HG02588 (cell line): ENCODE results near the gene RRM2.

Experiments used
- ATAC-seq: cut with Tn5 transposase; IDR thresholded peaks from one replicate; pipeline ENCODE4 v1.9.1; 2021; ENCODE audit warnings: mild to moderate bottlenecking, moderate library complexity; ENCODE audit not compliant: unreplicated experiment

The RRM2 gene

GRCh38 chr2:10150436-10150835 is 27.9 kb downstream of the RRM2 start:
- ATAC-seq: no peak

DNA sequence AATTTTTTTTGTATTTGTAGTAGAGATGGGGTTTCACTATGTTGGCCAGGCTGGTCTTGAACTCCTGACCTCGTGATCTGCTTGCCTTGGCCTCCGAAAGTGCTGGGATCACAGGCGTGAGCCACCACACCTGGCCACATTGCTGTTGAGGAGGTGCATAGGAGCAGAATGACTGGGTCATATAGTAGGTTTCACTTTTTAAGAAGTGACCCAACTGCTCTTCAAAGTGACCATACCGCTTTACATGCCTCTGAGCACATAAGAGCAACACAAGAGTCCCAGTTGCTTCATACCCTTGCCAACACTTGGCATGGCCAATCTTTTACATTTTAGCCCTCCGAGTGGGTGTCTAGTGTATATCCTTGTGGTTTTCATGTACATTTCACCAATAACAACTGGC is 28.9 kb downstream of the RRM2 start:
- no peak for ATAC-seq

- no peak for ATAC-seq
These were observed 34.8 kb downstream of the RRM2 start for GRCh38 chr2:10157293-10157692.

GRCh38 chr2:10158681-10159080 is 36.1 kb downstream of the RRM2 start:
- no peak for ATAC-seq

- ATAC-seq: no peak
These were observed 36.5 kb downstream of the RRM2 start for GRCh38 chr2:10159086-10159485.

DNA sequence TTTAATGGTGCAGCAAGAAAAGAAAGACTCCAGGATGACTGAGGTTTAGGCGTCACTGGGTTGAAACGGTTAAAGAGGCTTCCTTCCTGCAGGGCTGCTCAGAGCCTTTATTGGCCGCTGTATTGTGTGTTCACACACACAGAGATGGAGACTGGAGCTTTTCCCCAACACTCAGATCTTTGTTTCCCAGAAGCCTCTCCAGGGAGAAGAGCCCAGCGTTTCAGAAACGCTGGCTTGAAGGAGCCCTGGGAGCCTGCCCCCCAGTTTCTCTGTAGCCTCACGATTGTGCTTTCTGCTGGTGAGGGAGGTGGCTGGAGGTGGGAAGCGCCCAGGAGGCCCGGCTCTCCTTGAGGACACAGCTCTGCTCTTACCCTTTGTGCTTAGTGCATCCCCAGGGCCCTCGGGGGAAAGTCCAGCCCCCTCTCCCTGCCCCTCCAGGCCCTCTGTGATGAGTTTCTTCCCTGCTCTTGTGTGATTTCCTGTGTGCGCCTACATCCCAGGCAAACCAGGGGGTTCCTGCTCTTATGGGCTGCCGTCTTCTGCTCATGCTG is 37.1 kb downstream of the RRM2 start:
- no peak for ATAC-seq

DNA sequence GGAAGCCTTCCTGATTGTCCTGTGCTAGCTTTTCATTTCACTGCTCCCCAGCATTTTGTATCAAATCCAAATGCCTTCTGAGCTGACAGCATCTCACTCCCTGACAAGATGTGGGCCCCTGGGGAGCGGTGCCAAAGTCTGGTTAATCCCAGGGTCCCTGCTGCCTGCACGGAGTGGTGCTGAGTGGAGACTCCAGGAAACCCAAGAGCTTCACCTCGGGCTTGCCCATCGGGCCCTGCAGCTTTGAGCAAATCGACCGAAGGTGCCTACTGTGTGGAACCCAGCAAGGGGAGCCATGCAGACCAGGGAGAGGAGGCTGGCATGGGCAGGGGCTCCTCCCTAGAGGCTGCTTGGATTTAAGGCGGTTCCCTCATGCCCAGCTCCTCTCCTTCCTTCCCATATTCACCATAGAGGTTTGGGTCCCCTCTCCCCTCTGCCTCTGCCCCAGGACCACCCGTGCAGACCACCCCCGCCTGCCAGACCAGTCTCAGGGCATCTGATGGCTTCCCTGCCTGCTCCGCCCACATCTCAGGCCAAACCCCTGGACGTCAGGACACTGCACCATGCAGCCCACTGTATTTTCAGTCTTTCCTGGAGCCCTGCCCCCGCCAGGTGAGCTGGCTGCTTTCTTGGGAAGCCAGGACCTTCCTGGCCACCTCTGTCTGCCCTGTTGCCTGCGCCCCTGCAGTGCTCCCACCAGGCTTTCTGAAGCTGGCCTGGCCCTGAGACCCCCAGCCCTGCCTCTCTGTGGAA is 37.8 kb downstream of the RRM2 start:
- ATAC-seq: no peak

DNA sequence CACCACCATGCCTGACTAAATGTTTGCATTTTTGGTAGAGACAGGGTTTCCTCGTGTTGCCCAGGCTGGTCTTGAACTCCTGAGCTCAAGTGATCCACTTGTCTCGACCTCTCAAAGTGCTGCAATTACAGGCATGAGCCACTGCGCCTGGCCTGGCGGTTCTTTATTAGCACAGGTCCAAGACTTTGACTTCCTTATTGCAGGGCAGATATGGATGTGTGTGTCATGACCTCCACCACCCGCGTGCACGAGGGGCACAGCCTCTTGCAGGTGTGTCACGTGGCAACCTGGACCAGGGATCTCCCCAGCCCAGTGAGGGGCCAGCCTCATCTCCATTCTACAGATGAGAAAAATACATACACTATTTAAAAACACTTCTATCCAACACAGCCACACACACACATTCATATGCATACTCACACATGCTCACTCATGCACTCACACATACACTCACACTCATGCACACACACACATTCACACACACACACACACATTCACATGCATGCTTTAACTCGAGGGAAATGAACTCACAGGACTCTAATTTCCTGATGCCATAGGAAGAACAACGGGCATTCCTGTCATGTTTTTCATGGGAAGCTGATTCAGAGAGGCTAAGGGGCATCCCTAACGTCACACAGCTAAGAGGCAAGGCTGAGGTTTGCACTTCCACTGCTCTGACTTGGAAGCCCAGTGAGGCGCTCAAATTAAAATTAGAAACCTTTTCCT is 38.8 kb downstream of the RRM2 start:
- no peak for ATAC-seq

DNA sequence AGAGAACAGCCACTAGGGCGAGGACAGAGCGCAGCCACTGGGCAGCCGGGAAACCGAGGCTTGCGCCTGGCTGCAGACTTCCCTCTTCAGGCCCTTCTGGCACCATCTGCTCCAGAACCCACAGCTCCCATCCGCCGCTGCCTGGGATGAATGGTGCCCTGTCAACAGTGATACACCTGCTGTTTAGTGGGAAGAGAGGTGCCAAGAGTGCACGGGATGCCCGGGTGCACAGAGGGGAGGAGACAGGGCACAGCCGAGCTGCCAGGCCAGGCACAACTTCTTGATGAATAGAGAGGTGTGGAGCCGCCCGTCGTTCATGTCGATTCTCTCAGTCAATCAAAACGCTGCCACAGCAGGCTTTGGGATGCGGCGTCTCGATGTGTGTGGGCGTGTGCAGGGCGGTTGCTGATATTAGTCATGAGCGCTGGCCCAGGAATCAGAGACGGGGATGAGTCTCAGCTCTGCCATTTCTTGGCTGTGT is 39.5 kb downstream of the RRM2 start:
- no peak for ATAC-seq

DNA sequence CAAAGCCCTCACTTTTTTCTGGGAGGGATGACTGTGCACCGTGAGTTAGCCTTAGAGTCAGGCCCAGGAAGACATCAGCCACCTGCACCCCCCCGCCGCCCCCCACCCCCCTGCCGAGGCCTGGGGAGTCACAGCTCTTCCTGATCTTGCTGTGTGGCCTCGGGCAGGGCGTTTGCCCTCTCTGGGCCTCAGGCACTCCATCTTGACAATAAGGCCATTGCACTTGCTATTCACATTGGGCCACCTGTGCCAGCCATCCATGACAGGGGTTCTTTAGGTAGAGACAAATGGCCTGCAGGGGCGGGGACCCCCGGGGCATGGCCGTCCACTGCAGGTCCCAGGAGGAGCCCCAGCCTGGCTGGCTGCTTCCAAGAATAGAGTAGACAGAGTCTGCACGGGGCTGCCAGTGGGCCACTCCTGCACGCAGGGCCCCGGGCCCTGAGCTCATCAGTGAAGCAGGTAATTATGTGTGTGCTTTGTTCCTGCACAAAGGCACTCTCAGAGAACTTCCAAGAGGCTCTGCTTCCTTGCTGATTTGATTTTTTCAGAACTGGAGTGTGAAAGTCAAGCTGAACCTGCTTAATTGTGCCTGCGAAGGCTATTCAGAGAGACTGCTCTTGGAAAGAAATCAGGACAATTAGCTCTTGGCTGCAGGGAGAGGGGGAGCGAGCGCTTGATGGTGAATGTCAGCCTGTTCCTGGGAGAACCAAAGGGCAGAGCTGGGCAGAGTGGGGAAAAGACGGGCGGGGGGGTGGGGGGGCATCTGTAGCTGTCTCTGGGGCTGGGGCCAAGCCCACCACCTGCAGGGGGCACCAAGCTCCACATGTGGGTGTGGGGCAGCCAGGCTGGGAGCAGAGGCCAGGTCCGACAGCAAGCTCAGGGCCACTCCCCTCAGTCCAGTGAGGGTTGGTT is 40.3 kb downstream of the RRM2 start:
- ATAC-seq: no peak

- ATAC-seq: no peak
These were observed 41.3 kb downstream of the RRM2 start for GRCh38 chr2:10163498-10164486.

GRCh38 chr2:10164601-10165000 is 42.1 kb downstream of the RRM2 start:
- no peak for ATAC-seq

DNA sequence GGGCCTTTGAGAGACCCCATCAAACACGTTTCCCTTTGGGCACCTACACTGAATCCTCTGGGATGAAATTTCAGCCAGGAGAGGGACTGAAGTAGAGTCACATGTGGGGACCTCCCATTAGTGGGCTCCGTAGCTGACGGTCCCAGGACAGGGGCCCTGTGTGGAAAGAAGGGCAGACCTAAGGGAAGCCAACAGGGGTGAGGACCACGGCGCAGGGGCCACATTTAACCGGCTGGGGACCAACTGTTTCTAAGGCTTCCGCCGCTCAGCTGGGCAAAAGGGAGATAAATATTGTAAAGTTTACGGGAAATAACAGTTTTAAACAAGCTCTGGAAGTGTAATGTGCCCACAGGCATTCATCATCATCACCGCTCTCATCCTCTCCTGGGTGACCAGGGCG is 42.7 kb downstream of the RRM2 start:
- no peak for ATAC-seq

GRCh38 chr2:10165861-10166675 is 43.5 kb downstream of the RRM2 start:
- ATAC-seq: no peak

DNA sequence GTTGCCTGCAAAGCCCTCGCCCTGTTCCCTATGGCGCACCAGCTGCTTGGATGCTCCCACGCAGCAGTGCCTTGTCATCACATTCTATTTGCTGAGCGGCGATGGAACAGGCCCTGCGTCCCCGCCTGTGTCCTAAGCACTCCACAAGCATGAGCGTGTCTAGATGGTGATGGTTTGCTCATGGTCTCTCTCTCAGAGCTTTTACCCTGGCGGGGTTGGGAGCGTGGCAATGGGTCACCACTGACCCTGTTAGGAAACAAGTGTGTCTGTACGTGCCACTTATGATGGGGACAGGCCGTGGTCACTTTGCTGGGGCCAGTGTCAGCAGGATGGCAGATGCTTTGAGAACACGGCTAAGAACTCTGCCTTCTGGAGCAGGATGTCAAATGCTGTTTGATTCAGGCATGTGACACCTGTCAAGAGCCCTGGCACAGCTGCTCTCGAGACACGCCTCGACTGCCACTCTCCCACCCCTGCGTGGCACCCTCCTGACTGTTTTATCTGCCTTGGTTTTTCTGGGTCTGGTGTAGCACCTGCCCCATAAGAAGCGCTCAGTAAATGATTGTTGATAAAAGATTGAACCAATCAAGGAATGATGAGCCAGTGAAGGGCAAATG is 44.2 kb downstream of the RRM2 start:
- no peak for ATAC-seq

DNA sequence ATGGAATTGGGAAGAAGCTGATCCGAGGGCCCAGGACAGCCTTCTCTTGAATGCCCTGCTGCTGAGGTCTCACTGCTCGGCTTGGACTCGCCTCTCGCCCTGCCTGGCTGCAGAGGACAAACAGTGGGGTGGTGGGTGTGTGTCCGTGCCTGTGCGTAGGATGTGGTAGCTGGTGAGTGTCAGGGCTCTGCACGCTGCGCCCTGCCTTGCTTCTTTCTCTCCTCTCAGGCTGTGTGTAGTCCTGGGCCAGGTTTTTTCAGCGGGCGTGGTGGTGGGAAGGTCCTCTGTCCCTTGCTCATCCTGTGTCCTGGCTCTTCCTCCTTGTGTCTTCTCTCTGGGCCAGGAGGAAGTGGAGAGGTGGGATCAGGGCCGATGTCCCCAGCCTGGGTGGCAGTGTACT is 44.8 kb downstream of the RRM2 start:
- no peak for ATAC-seq

DNA sequence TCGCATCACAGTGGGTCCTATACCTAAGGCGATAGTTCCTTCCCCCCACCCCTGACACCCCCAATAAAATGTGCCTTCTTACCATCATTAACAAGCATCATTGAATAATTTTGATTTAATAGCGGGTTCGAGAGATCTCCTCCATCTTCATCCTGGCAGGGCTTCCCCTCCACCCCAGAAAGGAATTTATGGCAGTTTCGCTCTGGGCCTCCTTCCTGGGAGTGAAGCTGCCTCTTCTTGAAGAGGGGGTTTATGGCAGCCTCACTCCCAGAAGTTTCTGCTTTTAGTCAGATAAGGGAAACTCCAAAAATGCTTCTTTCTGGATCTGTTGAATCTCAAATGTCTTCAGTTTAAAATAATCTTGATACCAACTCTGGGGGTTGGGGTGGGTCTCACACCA is 45.7 kb downstream of the RRM2 start:
- no peak for ATAC-seq

DNA sequence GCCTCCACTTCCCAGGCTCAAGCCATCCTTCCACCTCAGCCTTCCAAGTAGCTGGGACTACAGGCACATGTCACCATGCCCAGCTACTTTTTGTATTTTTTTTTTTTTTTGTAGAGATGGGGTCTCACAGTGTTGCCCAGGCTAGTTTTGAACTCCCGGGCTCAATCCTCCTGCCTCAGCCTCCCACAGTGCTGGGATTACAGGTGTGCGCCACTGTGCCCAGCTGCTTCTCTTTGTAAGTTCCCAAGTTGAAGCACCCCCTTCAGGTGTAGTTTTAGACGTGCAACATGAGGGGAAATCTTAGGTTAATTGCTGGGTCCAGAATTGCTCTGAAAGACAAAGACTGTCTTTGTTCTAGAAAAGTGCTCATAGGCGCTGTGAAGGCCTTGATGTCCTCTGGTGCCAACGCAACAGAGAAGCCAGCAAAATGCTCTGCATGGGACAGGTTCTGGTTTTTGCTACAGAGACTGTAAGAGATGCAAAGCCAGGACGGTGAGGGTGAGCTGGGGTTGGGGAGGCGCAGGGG is 46.6 kb downstream of the RRM2 start:
- ATAC-seq: no peak
